Measurements from ENCODE around the gene NPEPL1. TPM values are rescaled to one million over a fixed set of nuclear protein-coding genes. Genes with fewer than 3 reads are reported as not detected.

NPEPL1 gene
- polyA plus RNA-seq, 1 donor (not counting 4 experiments of a cell fraction or from before 2014, with no cell fraction given): 4.4 TPM

- H4K20me1 ChIP-seq (ENCODE audit: control insufficient read depth, extremely low read depth, insufficient read depth, low read length): peaks cover 2% of the 10 kb centered on the region
- no peaks in the 10 kb centered on the region for H3K9me1 ChIP-seq (ENCODE audit: control insufficient read depth, extremely low read depth, insufficient read depth, low read length)
- H2AFZ ChIP-seq (ENCODE audit: control insufficient read depth, low read length): no peak overlapping the region
- peaks cover 88% of the 10 kb centered on the region for H3K79me2 ChIP-seq (ENCODE audit: control insufficient read depth, insufficient read depth, low read length)
- H3K4me1 ChIP-seq (ENCODE audit: control insufficient read depth, extremely low read depth, insufficient read depth, low read length): peaks cover 9% of the 10 kb centered on the region
- TF ChIP-seq CTCF (optimal IDR thresholded peaks at IDR 0.05 in 1 of 3, IDR thresholded peaks at IDR 0.05 in 1 of 3, conservative IDR thresholded peaks at IDR 0.05 in 1 of 3; ENCODE audit: extremely low read depth in 1 of 3, insufficient read depth in 2 of 3, low read length in 3 of 3) (no peak), EZH2 (IDR thresholded peaks at IDR 0.05; ENCODE audit: low read length) (no peak)
- H3K27me3 ChIP-seq (ENCODE audit: control insufficient read depth, extremely low read depth, insufficient read depth, low read length): no peaks in the 10 kb centered on the region
- no peak overlapping the region for H3K4me2 ChIP-seq (ENCODE audit: control insufficient read depth, extremely low read depth, insufficient read depth, low read depth, low read length)
- H3K9me3 ChIP-seq (ENCODE audit: control insufficient read depth, low read depth, low read length): no peaks in the 10 kb centered on the region
- H3K9ac ChIP-seq (ENCODE audit: control insufficient read depth, extremely low read depth, insufficient read depth, low read length): no peak overlapping the region
- DNase-seq (ENCODE audit: low read depth, low spot score): no peak
- FAIRE-seq: no peak
- no peak overlapping the region for H3K27ac ChIP-seq (ENCODE audit: control insufficient read depth, insufficient read depth, low read length)
- no peak overlapping the region for H3K4me3 ChIP-seq (ENCODE audit: control insufficient read depth in 2 of 3, extremely low read depth in 1 of 3, insufficient read depth in 2 of 3, low read depth in 1 of 3, low read length in 3 of 3)
- dilution Hi-C loops (cut with MboI; ENCODE audit: extremely low pct_ligation_motif_present, low sequenced_read_pairs): no loop called here
- peaks cover 16 to 19% of the 10 kb centered on the region in 2 experiments for H3K36me3 ChIP-seq (ENCODE audit: control insufficient read depth in 2 of 2, extremely low read depth in 1 of 2, insufficient read depth in 2 of 2, low read length in 2 of 2)
Measured at GRCh38 chr20:58661598-58662473, 30.8 kb upstream of the NPEPL1 start.

- Histone ChIP-seq H3K4me2 (ENCODE audit: control insufficient read depth, extremely low read depth, insufficient read depth, low read depth, low read length) (no peak overlapping the region), H2AFZ (ENCODE audit: control insufficient read depth, low read length) (no peak overlapping the region), H3K27me3 (ENCODE audit: control insufficient read depth, extremely low read depth, insufficient read depth, low read length) (no peaks in the 10 kb centered on the region), H3K4me1 (ENCODE audit: control insufficient read depth, extremely low read depth, insufficient read depth, low read length) (peaks cover 1% of the 10 kb centered on the region), H3K9me3 (ENCODE audit: control insufficient read depth, low read depth, low read length) (no peaks in the 10 kb centered on the region), H3K36me3 (ENCODE audit: control insufficient read depth in 2 of 2, extremely low read depth in 1 of 2, insufficient read depth in 2 of 2, low read length in 2 of 2) (peaks cover 21 to 28% of the 10 kb centered on the region in 2 experiments), H3K79me2 (ENCODE audit: control insufficient read depth, insufficient read depth, low read length) (peaks cover 67% of the 10 kb centered on the region), H3K9me1 (ENCODE audit: control insufficient read depth, extremely low read depth, insufficient read depth, low read length) (no peaks in the 10 kb centered on the region), H3K9ac (ENCODE audit: control insufficient read depth, extremely low read depth, insufficient read depth, low read length) (no peak overlapping the region), H3K27ac (ENCODE audit: control insufficient read depth, insufficient read depth, low read length) (no peak overlapping the region), H3K4me3 (ENCODE audit: control insufficient read depth in 2 of 3, extremely low read depth in 1 of 3, insufficient read depth in 2 of 3, low read depth in 1 of 3, low read length in 3 of 3) (no peak overlapping the region), H4K20me1 (ENCODE audit: control insufficient read depth, extremely low read depth, insufficient read depth, low read length) (peaks cover 5% of the 10 kb centered on the region)
- no peak for DNase-seq (ENCODE audit: low read depth, low spot score)
- dilution Hi-C loops (cut with MboI; ENCODE audit: extremely low pct_ligation_motif_present, low sequenced_read_pairs): no loop called here
- FAIRE-seq: no peak
- TF ChIP-seq EZH2 (IDR thresholded peaks at IDR 0.05; ENCODE audit: low read length): no peak
- no peak for TF ChIP-seq CTCF (optimal IDR thresholded peaks at IDR 0.05 in 1 of 3, IDR thresholded peaks at IDR 0.05 in 1 of 3, conservative IDR thresholded peaks at IDR 0.05 in 1 of 3; ENCODE audit: extremely low read depth in 1 of 3, insufficient read depth in 2 of 3, low read length in 3 of 3)
Measured at GRCh38 chr20:58664331-58664730, 28.3 kb upstream of the NPEPL1 start.
